MCF 10A (cell line): ENCODE measurements around the gene PSMG3. TPM values are rescaled to one million over a fixed set of nuclear protein-coding genes. Genes with fewer than 3 reads are reported as not detected.

Source experiments
- BruUV-seq: library from RNA; stranded (reverse); fragments of 400-500 nt; replicated peaks from 2 replicates; lab custom pipeline; 2021; lab: Mats Ljungman, UMichigan
- CTCF ChIA-PET: fragments of 300-600 bp; sonication (Branson Sonifier 250); formaldehyde crosslinking; extraction: SDS; loops from one replicate; lab custom pipeline; 2021; ENCODE audit warnings: antibody characterized with exemption, inconsistent platforms; lab: Yijun Ruan, JAX
- POLR2A ChIA-PET: fragments of 300-600, 350-650 bp; sonication (Branson Sonifier 250); formaldehyde crosslinking; extraction: SDS; loops from one replicate; lab custom pipeline; 2020; ENCODE audit warnings: antibody characterized with exemption, inconsistent platforms; lab: Yijun Ruan, JAX
- DNase-seq: peaks from one replicate; pipeline ENCODE4 v3.0.0-alpha.2; 2018; ENCODE audit not compliant: unreplicated experiment
- H3K27ac Mint-ChIP-seq: one replicate; pipeline ENCODE4 v1.8.0; 2022; ENCODE audit warnings: mild to moderate bottlenecking, low read depth, mixed read lengths; ENCODE audit not compliant: unreplicated experiment
- H3K27me3 Mint-ChIP-seq: one replicate; pipeline ENCODE4 v1.8.0; 2022; ENCODE audit warnings: mixed read lengths; ENCODE audit not compliant: insufficient read depth, unreplicated experiment
- H3K36me3 Mint-ChIP-seq: one replicate; pipeline ENCODE4 v1.8.0; 2022; ENCODE audit warnings: mild to moderate bottlenecking, moderate library complexity, mixed read lengths; ENCODE audit not compliant: insufficient read depth, unreplicated experiment
- H3K4me1 Mint-ChIP-seq: one replicate; pipeline ENCODE4 v1.8.0; 2022; ENCODE audit warnings: mixed read lengths; ENCODE audit not compliant: insufficient read depth, unreplicated experiment
- H3K4me3 Mint-ChIP-seq: one replicate; pipeline ENCODE4 v1.8.0; 2022; ENCODE audit warnings: mild to moderate bottlenecking, moderate library complexity, mixed read lengths; ENCODE audit not compliant: unreplicated experiment
- H3K9me3 Mint-ChIP-seq: one replicate; pipeline ENCODE4 v1.8.0; 2022; ENCODE audit warnings: mixed read lengths; ENCODE audit not compliant: unreplicated experiment
- intact Hi-C: fragments of 100-400 bp; cut with micrococcal nuclease; formaldehyde crosslinking; loops from 2 replicates; pipeline ENCODE4 v1.14.1; 2022
- total RNA-seq: library from RNA; stranded (reverse); gene quantifications from 2 replicates; pipeline ENCODE4 v1.2.3, GENCODE V29; 2022
- TF ChIP-seq, protein P1 (sequence below): fragments of 200-600 bp; IDR thresholded peaks from one replicate; pipeline ENCODE4 v1.8.0; 2022; ENCODE audit warnings: antibody characterized with exemption, mild to moderate bottlenecking; ENCODE audit not compliant: unreplicated experiment

Gene PSMG3
- total RNA-seq, 1 experiment from 2014 or later, result 42.1 TPM

DNA sequence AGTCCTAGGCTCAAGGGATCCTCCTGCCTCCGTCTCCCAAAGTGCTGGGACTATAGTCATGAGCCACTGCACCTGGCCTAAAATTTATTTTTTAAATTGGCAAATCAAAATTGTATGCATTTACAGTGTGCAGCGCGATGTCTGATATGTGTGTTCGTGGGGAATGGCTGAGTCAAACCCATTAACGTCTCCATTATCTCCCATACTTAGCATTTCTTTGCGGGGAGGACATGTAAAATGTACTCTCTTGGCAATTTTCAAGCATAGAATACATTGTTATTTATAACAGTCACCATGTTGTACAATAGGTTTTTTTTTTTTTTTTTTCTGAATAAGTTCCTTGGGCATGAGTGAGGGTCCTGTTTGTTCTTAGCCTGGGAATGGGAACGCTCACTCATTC is 17.6 kb downstream of the PSMG3 start:
- no peak for DNase-seq
- Mint-ChIP-seq H3K36me3 (peaks cover 13% of the 10 kb centered on the region), H3K4me1 (peaks cover 15% of the 10 kb centered on the region), H3K27ac (no peak overlapping the region), H3K4me3 (no peak overlapping the region), H3K27me3 (no peaks in the 10 kb centered on the region), H3K9me3 (no peaks in the 10 kb centered on the region)
- TF ChIP-seq, protein P1, sequence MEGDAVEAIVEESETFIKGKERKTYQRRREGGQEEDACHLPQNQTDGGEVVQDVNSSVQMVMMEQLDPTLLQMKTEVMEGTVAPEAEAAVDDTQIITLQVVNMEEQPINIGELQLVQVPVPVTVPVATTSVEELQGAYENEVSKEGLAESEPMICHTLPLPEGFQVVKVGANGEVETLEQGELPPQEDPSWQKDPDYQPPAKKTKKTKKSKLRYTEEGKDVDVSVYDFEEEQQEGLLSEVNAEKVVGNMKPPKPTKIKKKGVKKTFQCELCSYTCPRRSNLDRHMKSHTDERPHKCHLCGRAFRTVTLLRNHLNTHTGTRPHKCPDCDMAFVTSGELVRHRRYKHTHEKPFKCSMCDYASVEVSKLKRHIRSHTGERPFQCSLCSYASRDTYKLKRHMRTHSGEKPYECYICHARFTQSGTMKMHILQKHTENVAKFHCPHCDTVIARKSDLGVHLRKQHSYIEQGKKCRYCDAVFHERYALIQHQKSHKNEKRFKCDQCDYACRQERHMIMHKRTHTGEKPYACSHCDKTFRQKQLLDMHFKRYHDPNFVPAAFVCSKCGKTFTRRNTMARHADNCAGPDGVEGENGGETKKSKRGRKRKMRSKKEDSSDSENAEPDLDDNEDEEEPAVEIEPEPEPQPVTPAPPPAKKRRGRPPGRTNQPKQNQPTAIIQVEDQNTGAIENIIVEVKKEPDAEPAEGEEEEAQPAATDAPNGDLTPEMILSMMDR, result no peak
- intact Hi-C loops, result no loop called here
- POLR2A ChIA-PET, result interaction anchor here (0.6 to 1.6 kb wide), 3 partner anchors 12 to 993 kb away, joined by 3 to 4 read pairs (median 3); no protein-coding TSS in a partner anchor
- BruUV-seq, result no TSS peak
- CTCF ChIA-PET, result interaction anchor here (0.6 kb wide), 1 partner anchor 971 kb away, joined by 3 read pairs; no protein-coding TSS in a partner anchor

DNA sequence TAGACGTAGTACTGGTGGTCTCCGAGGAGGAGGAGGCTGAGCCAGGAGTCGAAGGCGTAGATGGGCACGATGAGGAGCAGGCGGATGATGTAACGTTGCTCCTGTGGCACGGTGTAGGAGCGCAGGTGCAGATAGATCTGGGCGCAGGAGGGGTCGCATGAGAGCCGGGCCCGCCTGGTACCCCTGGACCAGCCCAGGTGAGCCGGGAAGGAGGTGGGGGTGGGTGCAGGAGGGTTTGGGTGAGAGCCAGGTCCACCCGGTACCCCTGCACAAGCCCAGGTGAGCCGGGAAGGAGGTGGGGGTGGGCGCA is 19.0 kb downstream of the PSMG3 start:
- TF ChIP-seq, protein P1, result no peak
- ChIA-PET POLR2A (no interaction called here), CTCF (no interaction called here)

DNA sequence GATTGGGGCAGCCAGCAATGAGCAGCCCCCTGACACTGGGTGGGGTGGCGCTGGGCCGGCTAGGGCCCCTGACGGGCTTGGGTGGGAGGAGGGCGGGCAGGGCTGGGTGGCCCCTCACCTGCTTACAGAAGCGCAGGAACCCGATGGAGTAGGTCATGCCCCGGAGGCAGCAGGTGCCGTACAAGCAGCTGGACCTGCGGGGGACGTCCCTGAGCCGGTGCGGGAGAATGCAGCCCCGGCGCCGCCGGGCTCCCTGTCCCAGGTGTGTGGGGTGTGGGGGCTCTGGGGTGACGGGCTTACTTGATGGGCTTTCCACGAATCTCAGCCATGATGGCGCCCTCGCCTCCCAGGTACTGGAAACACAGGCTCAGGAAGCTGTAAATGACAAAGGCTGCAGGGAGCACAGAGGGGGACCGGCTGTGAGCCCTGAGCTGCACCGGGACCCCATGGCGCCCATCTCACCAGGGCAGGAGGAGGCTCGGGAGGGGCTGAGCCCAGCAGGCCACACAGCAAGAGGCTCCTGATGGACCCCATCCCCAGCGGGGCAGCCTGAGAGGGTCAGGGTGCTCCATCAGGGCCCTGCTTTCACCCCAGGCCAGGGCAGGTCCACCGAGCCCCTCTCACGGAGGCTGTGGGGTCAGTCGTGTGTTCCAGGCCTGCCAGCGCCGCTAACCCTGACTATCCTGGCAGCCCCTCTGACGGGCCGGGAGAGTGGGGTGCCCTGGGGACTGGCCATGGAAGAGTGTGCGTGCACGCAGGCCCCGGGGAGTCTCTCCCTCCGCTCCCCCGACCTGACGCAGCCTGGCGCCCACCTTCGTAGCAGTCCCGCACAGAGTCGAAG is 19.6 kb downstream of the PSMG3 start:
- peaks cover 8% of the 10 kb centered on the region for H3K36me3 Mint-ChIP-seq

More for the DNA sequence above, 19.0 kb downstream of the PSMG3 start:
- H3K27ac Mint-ChIP-seq, result no peak overlapping the region
- DNase-seq, result no peak
- no peaks in the 10 kb centered on the region for H3K9me3 Mint-ChIP-seq
- no peaks in the 10 kb centered on the region for H3K27me3 Mint-ChIP-seq
- no peak overlapping the region for H3K4me3 Mint-ChIP-seq
- BruUV-seq, result no TSS peak
- intact Hi-C loops, result no loop called here
- peaks cover 7% of the 10 kb centered on the region for H3K4me1 Mint-ChIP-seq
- H3K36me3 Mint-ChIP-seq, result peaks cover 9% of the 10 kb centered on the region

DNA sequence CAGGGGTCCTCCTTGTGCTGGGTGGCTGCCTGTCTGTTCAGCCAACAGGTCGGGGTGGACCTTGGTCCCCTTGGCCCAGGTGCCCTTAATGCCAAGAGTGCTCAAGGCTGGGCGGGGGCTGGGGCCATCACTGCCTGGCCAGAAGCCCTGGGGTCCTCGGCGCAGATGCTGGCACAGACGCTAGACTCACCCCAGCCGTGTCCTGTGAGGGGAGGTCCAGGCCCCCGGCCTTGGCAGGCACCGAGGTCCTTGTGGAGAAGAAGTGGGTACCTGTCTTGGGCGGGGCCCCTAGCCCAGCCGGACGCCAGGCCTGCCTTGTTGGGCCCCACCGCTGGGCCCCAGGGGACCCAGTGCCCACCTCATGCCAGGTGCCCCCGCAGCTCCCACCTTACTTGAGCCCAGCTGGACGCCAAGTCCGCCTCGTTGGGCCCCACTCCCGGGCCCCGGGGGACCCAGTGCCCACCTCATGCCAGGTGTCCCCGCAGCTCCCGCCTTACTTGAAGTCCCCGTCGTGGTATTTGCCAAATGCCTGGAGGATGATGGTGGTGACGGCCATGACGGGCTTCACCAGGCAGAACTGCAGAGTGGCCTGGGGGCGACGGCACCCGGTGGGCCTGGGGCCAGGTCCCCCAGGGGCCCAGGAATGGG is 20.4 kb downstream of the PSMG3 start:
- CTCF ChIA-PET, result no interaction called here
- Mint-ChIP-seq H3K9me3 (no peaks in the 10 kb centered on the region), H3K27ac (no peak overlapping the region), H3K4me1 (no peaks in the 10 kb centered on the region), H3K4me3 (no peak overlapping the region), H3K36me3 (peaks cover 8% of the 10 kb centered on the region), H3K27me3 (no peaks in the 10 kb centered on the region)
- BruUV-seq, result no TSS peak
- no peak for DNase-seq
- intact Hi-C loops, result no loop called here
- POLR2A ChIA-PET, result no interaction called here
- TF ChIP-seq, protein P1, result no peak

More for the DNA sequence above, 19.6 kb downstream of the PSMG3 start:
- no peak for DNase-seq
- Mint-ChIP-seq H3K4me3 (no peak overlapping the region), H3K27ac (no peak overlapping the region), H3K4me1 (peaks cover 2% of the 10 kb centered on the region), H3K9me3 (no peaks in the 10 kb centered on the region), H3K27me3 (no peaks in the 10 kb centered on the region)
- no TSS peak for BruUV-seq
- TF ChIP-seq, protein P1, result no peak
- POLR2A ChIA-PET, result no interaction called here
- intact Hi-C loops, result no loop called here
- CTCF ChIA-PET, result no interaction called here
